ENCODE results near the gene GLYAT. TPM values are rescaled to one million over a fixed set of nuclear protein-coding genes. Genes with fewer than 3 reads are reported as not detected.

GLYAT gene
- total and polyA plus RNA-seq, 2 donors from 2014 or later = 57.8 to 480 TPM

GRCh38 chr11:58769308-58769707 is 37.6 kb upstream of the GLYAT start:
- H3K4me1 ChIP-seq (ENCODE audit: control insufficient read depth in 2 of 3, insufficient read depth in 2 of 3, low read depth in 1 of 3, low read length in 3 of 3) = peaks cover 0 to 5% (median 0%) of the 10 kb centered on the region in 3 donors
- intact Hi-C loops (cut with DNase I) = no loop called here
- no peak overlapping the region for H3K4me3 ChIP-seq (ENCODE audit: low read length in 3 of 3)
- no peaks in the 10 kb centered on the region for H3K9me3 ChIP-seq (ENCODE audit: control insufficient read depth in 2 of 3, insufficient read depth in 1 of 3, low read length in 3 of 3)
- no peaks in the 10 kb centered on the region for H3K36me3 ChIP-seq (ENCODE audit: control insufficient read depth in 2 of 3, insufficient read depth in 3 of 3, low read length in 3 of 3)
- FAIRE-seq = no peak
- H3K27ac ChIP-seq (ENCODE audit: low read depth in 2 of 2, low read length in 2 of 2) = no peak overlapping the region
- H3K27me3 ChIP-seq (ENCODE audit: control insufficient read depth, insufficient read depth, low read length) = no peaks in the 10 kb centered on the region
- H3K9ac ChIP-seq (ENCODE audit: low read length in 3 of 3) = no peak overlapping the region
- no peak for DNase-seq
- TF ChIP-seq, protein P1, sequence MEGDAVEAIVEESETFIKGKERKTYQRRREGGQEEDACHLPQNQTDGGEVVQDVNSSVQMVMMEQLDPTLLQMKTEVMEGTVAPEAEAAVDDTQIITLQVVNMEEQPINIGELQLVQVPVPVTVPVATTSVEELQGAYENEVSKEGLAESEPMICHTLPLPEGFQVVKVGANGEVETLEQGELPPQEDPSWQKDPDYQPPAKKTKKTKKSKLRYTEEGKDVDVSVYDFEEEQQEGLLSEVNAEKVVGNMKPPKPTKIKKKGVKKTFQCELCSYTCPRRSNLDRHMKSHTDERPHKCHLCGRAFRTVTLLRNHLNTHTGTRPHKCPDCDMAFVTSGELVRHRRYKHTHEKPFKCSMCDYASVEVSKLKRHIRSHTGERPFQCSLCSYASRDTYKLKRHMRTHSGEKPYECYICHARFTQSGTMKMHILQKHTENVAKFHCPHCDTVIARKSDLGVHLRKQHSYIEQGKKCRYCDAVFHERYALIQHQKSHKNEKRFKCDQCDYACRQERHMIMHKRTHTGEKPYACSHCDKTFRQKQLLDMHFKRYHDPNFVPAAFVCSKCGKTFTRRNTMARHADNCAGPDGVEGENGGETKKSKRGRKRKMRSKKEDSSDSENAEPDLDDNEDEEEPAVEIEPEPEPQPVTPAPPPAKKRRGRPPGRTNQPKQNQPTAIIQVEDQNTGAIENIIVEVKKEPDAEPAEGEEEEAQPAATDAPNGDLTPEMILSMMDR (IDR thresholded peaks at IDR 0.05; ENCODE audit: borderline replicate concordance, extremely low read depth, insufficient read depth) = no peak

GRCh38 chr11:58768137-58768536 is 36.4 kb upstream of the GLYAT start:
- intact Hi-C loops (cut with DNase I) = no loop called here

DNA sequence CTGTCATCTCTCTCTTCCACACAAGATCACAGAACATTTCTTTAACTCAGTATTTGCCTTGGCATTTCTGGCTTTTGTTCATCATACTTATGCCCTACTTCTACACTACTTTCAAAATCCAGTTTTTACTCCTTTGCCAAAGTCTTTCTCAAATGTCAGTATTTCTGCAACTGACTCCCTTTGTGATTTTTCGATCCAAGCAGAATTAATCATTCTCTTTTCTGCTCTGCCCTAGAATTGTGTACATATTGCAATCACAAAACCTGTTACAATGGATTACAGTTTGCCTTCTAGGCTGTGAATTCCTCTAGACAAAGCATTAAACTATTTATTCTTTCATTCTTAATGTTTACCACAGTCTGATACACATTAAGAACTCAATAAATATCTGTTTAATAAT is 33.3 kb upstream of the GLYAT start:
- H3K4me1 ChIP-seq (ENCODE audit: control insufficient read depth in 2 of 3, insufficient read depth in 2 of 3, low read depth in 1 of 3, low read length in 3 of 3) = peaks cover 0 to 5% (median 0%) of the 10 kb centered on the region in 3 donors
- no peak overlapping the region for H3K9ac ChIP-seq (ENCODE audit: low read length in 3 of 3)
- intact Hi-C loops (cut with DNase I) = no loop called here
- H3K36me3 ChIP-seq (ENCODE audit: control insufficient read depth in 2 of 3, insufficient read depth in 3 of 3, low read length in 3 of 3) = no peaks in the 10 kb centered on the region
- no peak overlapping the region for H3K27ac ChIP-seq (ENCODE audit: low read depth in 2 of 2, low read length in 2 of 2)
- TF ChIP-seq, protein P1 (IDR thresholded peaks at IDR 0.05; ENCODE audit: borderline replicate concordance, extremely low read depth, insufficient read depth) = no peak
- FAIRE-seq (no peak), DNase-seq (no peak)
- no peaks in the 10 kb centered on the region for H3K9me3 ChIP-seq (ENCODE audit: control insufficient read depth in 2 of 3, insufficient read depth in 1 of 3, low read length in 3 of 3)
- no peaks in the 10 kb centered on the region for H3K27me3 ChIP-seq (ENCODE audit: control insufficient read depth, insufficient read depth, low read length)
- H3K4me3 ChIP-seq (ENCODE audit: low read length in 3 of 3) = no peak overlapping the region

More at GRCh38 chr11:58768137-58768536, 36.4 kb upstream of the GLYAT start:
- no peak overlapping the region for H3K27ac ChIP-seq (ENCODE audit: low read depth in 2 of 2, low read length in 2 of 2)
- no peak for DNase-seq
- peaks cover 0 to 5% (median 0%) of the 10 kb centered on the region in 3 donors for H3K4me1 ChIP-seq (ENCODE audit: control insufficient read depth in 2 of 3, insufficient read depth in 2 of 3, low read depth in 1 of 3, low read length in 3 of 3)
- H3K27me3 ChIP-seq (ENCODE audit: control insufficient read depth, insufficient read depth, low read length) = no peaks in the 10 kb centered on the region
- FAIRE-seq = no peak
- H3K9ac ChIP-seq (ENCODE audit: low read length in 3 of 3) = no peak overlapping the region
- TF ChIP-seq, protein P1 (IDR thresholded peaks at IDR 0.05; ENCODE audit: borderline replicate concordance, extremely low read depth, insufficient read depth) = no peak
- no peak overlapping the region for H3K4me3 ChIP-seq (ENCODE audit: low read length in 3 of 3)
- no peaks in the 10 kb centered on the region for H3K36me3 ChIP-seq (ENCODE audit: control insufficient read depth in 2 of 3, insufficient read depth in 3 of 3, low read length in 3 of 3)
- H3K9me3 ChIP-seq (ENCODE audit: control insufficient read depth in 2 of 3, insufficient read depth in 1 of 3, low read length in 3 of 3) = no peaks in the 10 kb centered on the region

GRCh38 chr11:58763120-58763490 is 31.4 kb upstream of the GLYAT start:
- FAIRE-seq = no peak
- TF ChIP-seq, protein P1 (IDR thresholded peaks at IDR 0.05; ENCODE audit: borderline replicate concordance, extremely low read depth, insufficient read depth) = no peak

More at GRCh38 chr11:58763120-58763490, 31.4 kb upstream of the GLYAT start:
- Histone ChIP-seq H3K4me1 (ENCODE audit: control insufficient read depth in 2 of 3, insufficient read depth in 2 of 3, low read depth in 1 of 3, low read length in 3 of 3) (peaks cover 0 to 5% (median 0%) of the 10 kb centered on the region in 3 donors), H3K27ac (ENCODE audit: low read depth in 2 of 2, low read length in 2 of 2) (peak overlapping the region; percentile 12 to 26), H3K9ac (ENCODE audit: low read length in 3 of 3) (no peak overlapping the region), H3K4me3 (ENCODE audit: low read length in 3 of 3) (no peak overlapping the region), H3K36me3 (ENCODE audit: control insufficient read depth in 2 of 3, insufficient read depth in 3 of 3, low read length in 3 of 3) (no peaks in the 10 kb centered on the region), H3K27me3 (ENCODE audit: control insufficient read depth, insufficient read depth, low read length) (no peaks in the 10 kb centered on the region), H3K9me3 (ENCODE audit: control insufficient read depth in 2 of 3, insufficient read depth in 1 of 3, low read length in 3 of 3) (no peaks in the 10 kb centered on the region)
- intact Hi-C loops (cut with DNase I) = no loop called here
- DNase-seq = no peak

All from kidney (tissue), 14 donors.